ENCODE measurements around the gene HPDL. TPM values are rescaled to one million over a fixed set of nuclear protein-coding genes. Genes with fewer than 3 reads are reported as not detected.
A peak's percentile ranks its signal among the peaks of the same experiment; 100 is the strongest.

HPDL gene
- polyA plus RNA-seq, 1 experiment: 0.22 TPM

DNA sequence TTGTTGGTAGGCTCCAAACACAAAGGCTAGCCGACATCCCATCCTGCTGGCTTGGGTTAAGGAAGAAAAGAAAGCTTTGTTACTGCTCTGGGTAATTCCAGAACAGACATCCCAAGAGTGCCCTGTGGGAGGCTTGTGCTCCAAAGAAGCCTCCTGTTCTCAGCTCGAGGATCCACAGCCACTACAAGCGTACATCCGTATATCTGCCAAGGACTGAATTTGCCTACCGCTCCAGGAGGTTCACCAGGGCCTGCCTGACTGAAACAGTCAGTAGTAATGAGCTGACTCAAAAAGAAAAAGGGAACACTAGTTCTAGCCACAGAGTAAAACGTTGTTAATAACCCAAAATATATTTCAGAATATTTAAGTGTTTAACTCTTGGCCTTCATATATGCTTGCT lies 38.4 kb downstream of the HPDL start:
- Histone ChIP-seq H3K27me3 (ENCODE audit: control insufficient read depth, insufficient read depth, low read length) (no peaks in the 10 kb centered on the region), H3K4me3 (ENCODE audit: low read depth, low read length) (no peak overlapping the region), H3K9me3 (ENCODE audit: control insufficient read depth, insufficient read depth, low read length) (no peaks in the 10 kb centered on the region), H3K27ac (ENCODE audit: low read depth, low read length) (no peak overlapping the region)
- no peak for TF ChIP-seq CTCF (IDR thresholded peaks at IDR 0.05; ENCODE audit: low read depth, low read length)
- CTCF ChIA-PET: interaction anchor here (0.5 to 16.5 kb wide), 3 partner anchors 127 to 634 kb away, joined by 3 to 456 read pairs (median 3); partner anchors contain the start of gene TESK2
- DNase-seq (ENCODE audit: low read depth, low spot score): no peak
- POLR2A ChIA-PET: interaction anchor here (0.7 kb wide), 1 partner anchor 31 kb away, joined by 3 read pairs; no protein-coding TSS in a partner anchor

DNA sequence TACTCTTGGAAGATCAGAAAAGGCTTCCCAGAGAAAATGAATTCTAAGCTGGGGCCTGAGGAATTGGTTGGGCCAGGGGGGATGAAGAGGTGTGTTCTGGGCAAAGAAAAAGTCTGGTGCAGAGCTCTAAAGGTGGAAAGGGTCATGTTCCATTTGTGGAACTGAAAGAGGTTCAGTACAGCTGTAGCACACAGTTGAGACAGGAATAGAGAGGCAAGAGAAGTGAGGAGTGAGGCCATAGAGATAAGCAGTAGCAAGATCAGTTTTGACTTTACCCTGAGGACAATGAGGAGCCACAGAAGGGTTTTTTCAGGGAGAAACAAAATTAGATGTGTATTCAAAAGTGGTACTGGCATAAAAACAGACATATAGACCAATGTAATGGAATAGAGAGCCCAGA lies 43.9 kb downstream of the HPDL start:
- CTCF ChIA-PET: interaction anchor here (0.6 to 1.7 kb wide), 4 partner anchors 10 to 125 kb away, joined by 3 to 7 read pairs (median 4); no protein-coding TSS in a partner anchor

DNA sequence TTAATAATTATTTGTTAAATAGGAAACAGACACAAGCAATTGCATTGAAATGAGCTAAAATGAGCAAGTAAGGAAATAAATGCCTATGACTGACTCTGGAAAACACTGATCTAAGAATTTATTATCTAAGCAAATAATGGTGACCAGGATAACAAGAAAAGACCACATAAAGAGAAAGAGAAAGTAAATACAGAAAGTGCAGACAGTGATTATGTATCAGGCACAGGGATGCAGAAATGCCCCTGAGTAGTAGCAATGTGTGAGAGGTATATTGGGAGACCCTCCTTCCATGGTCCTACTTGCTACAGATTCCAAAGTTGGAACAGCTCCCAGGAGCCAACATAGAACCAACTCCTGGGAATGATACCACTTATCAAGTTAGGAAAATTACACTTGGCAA lies 46.9 kb downstream of the HPDL start:
- H3K4me3 ChIP-seq (ENCODE audit: low read depth, low read length): no peak overlapping the region

More for the DNA sequence above, 43.9 kb downstream of the HPDL start:
- no peaks in the 10 kb centered on the region for H3K9me3 ChIP-seq (ENCODE audit: control insufficient read depth, insufficient read depth, low read length)
- no peaks in the 10 kb centered on the region for H3K27me3 ChIP-seq (ENCODE audit: control insufficient read depth, insufficient read depth, low read length)
- TF ChIP-seq CTCF (IDR thresholded peaks at IDR 0.05; ENCODE audit: low read depth, low read length): no peak
- H3K27ac ChIP-seq (ENCODE audit: low read depth, low read length): no peak overlapping the region
- no peak overlapping the region for H3K4me3 ChIP-seq (ENCODE audit: low read depth, low read length)
- no peak for DNase-seq (ENCODE audit: low read depth, low spot score)
- POLR2A ChIA-PET: no interaction called here

GRCh38 chr1:45375104-45376090 lies 48.7 kb downstream of the HPDL start:
- POLR2A ChIA-PET: interaction anchor here (0.7 to 1.3 kb wide), 2 partner anchors 35 to 116 kb away, joined by 4 read pairs; partner anchors contain the start of genes MUTYH, TESK2 and TOE1
- H3K4me3 ChIP-seq (ENCODE audit: low read depth, low read length): no peak overlapping the region
- H3K9me3 ChIP-seq (ENCODE audit: control insufficient read depth, insufficient read depth, low read length): no peaks in the 10 kb centered on the region
- 0 out of 2 replicates have a peak, but pooled peaks have one; percentile 7 for TF ChIP-seq CTCF (IDR thresholded peaks at IDR 0.05; ENCODE audit: low read depth, low read length)
- peaks cover 2% of the 10 kb centered on the region for H3K27me3 ChIP-seq (ENCODE audit: control insufficient read depth, insufficient read depth, low read length)
- no peak overlapping the region for H3K27ac ChIP-seq (ENCODE audit: low read depth, low read length)
- no peak for DNase-seq (ENCODE audit: low read depth, low spot score)
- CTCF ChIA-PET: interaction anchor here (0.6 to 2.5 kb wide), 4 partner anchors 15 to 361 kb away, joined by 3 to 8 read pairs (median 6); no protein-coding TSS in a partner anchor

More for the DNA sequence above, 46.9 kb downstream of the HPDL start:
- Histone ChIP-seq H3K27ac (ENCODE audit: low read depth, low read length) (no peak overlapping the region), H3K27me3 (ENCODE audit: control insufficient read depth, insufficient read depth, low read length) (no peaks in the 10 kb centered on the region), H3K9me3 (ENCODE audit: control insufficient read depth, insufficient read depth, low read length) (no peaks in the 10 kb centered on the region)
- CTCF ChIA-PET: interaction anchor here (1.3 to 1.7 kb wide), 3 partner anchors 13 to 359 kb away, joined by 3 to 7 read pairs (median 5); no protein-coding TSS in a partner anchor
- DNase-seq (ENCODE audit: low read depth, low spot score): no peak
- no peak for TF ChIP-seq CTCF (IDR thresholded peaks at IDR 0.05; ENCODE audit: low read depth, low read length)
- POLR2A ChIA-PET: no interaction called here

DNA sequence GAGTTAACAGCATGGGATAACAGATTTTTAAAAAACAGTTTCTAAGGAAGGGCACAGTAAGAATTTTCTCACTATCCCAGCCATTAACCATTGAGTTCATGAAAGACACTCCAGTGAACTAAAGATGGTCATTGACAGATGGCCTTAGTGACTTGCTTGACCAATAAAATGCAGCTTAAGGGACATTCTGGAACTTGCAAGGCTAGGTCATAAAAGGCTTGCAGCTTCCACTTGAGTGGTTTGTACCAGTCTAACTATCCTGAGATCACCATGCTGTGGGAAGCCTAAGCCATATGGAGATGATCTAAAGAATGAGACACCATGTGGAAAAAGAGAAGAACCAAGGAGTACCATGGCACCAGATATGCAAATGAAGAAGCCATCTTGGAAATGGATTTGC lies 51.5 kb downstream of the HPDL start:
- DNase-seq (ENCODE audit: low read depth, low spot score): no peak
- ChIA-PET POLR2A (no interaction called here), CTCF (no interaction called here)

More for the DNA sequence above, 51.5 kb downstream of the HPDL start:
- no peaks in the 10 kb centered on the region for H3K9me3 ChIP-seq (ENCODE audit: control insufficient read depth, insufficient read depth, low read length)
- no peak overlapping the region for H3K27ac ChIP-seq (ENCODE audit: low read depth, low read length)
- TF ChIP-seq CTCF (IDR thresholded peaks at IDR 0.05; ENCODE audit: low read depth, low read length): no peak
- peaks cover 5% of the 10 kb centered on the region for H3K27me3 ChIP-seq (ENCODE audit: control insufficient read depth, insufficient read depth, low read length)
- no peak overlapping the region for H3K4me3 ChIP-seq (ENCODE audit: low read depth, low read length)

Measured in AG04450 (cell line).